HepG2 (cell line): ENCODE results near the gene RPH3AL. TPM values are rescaled to one million over a fixed set of nuclear protein-coding genes. Genes with fewer than 3 reads are reported as not detected.

Experiments
- ATAC-seq: fragments of 200-7000 bp; cut with Tn5 transposase; 3 replicates; pipeline ENCODE4 v1.9.1; 2020; ENCODE audit warnings: mild to moderate bottlenecking, moderate library complexity
- BruUV-seq: library from RNA; stranded (reverse); fragments of 400-500 nt; replicated peaks from 2 replicates; lab custom pipeline; 2021; lab: Mats Ljungman, UMichigan
- CTCF ChIA-PET: fragments of 300-600 bp; formaldehyde crosslinking; extraction: SDS; loops from one replicate; lab custom pipeline; 2021; ENCODE audit warnings: low total read pairs, inconsistent platforms, low intra/inter-chr PET ratio; lab: Yijun Ruan, JAX
- POLR2A ChIA-PET: fragments of 350-600 bp; sonication (Branson Sonifier 250); formaldehyde crosslinking; loops from one replicate; lab custom pipeline; 2020; ENCODE audit warnings: antibody characterized with exemption, inconsistent platforms; lab: Yijun Ruan, JAX
- DNase-seq: peaks from one replicate; pipeline ENCODE4 v3.0.0-alpha.2; 2015; ENCODE audit warnings: low spot score
- FAIRE-seq: peaks from 3 replicates; lab custom pipeline; 2011; peaks lifted over from hg19 to GRCh38; lab: Jason Lieb, UNC
- H2AFZ ChIP-seq: one replicate; pipeline ENCODE4 v1.6.1; 2011; ENCODE audit warnings: low read length, inconsistent platforms
- H3K27ac ChIP-seq: fragments of 300-600 bp; 3 replicates; pipeline ENCODE4 v1.8.0; 2011; ENCODE audit warnings: mixed run types, mild to moderate bottlenecking, mixed read lengths, low read length, inconsistent platforms; ENCODE audit not compliant: insufficient read depth; ENCODE audit errors: extremely low read length
- H3K27me3 ChIP-seq, 2 experiments: fragments of 200-600 bp in 1 of 2; 2 replicates in 1 of 2; 3 replicates in 1 of 2; pipeline versions ENCODE4 v1.6.0 to v1.8.0; 2011; ENCODE audit warnings: low read length in 2 of 2, mild to moderate bottlenecking in 2 of 2, moderate library complexity in 2 of 2, inconsistent platforms in 1 of 2; ENCODE audit not compliant: insufficient read depth in 2 of 2, control insufficient read depth in 1 of 2
- H3K36me3 ChIP-seq, 2 experiments: fragments of 200-600 bp in 1 of 2; replicated peaks in 1 of 2; 2 replicates in 1 of 2; 3 replicates in 1 of 2; pipeline versions ENCODE4 v1.5.1 to v1.8.0; 2011; ENCODE audit warnings: low read length in 2 of 2, inconsistent platforms in 1 of 2; ENCODE audit not compliant: insufficient read depth in 2 of 2, control insufficient read depth in 1 of 2
- H3K4me1 ChIP-seq: 2 replicates; pipeline ENCODE4 v1.5.1; 2012; ENCODE audit warnings: low read length, inconsistent platforms; ENCODE audit not compliant: insufficient read depth
- H3K4me2 ChIP-seq: 2 replicates; pipeline ENCODE4 v1.6.0; 2011; ENCODE audit warnings: low read depth, low read length, inconsistent platforms
- H3K4me3 ChIP-seq, 3 experiments: fragments of 200-600 bp in 1 of 3; sonication (generic), shearing (Covaris generic) in 1 of 3; replicated peaks in 1 of 3; 2 replicates each; pipeline ENCODE4 v1.5.1; 2011 to 2016; ENCODE audit warnings: low read length in 3 of 3, inconsistent platforms in 2 of 3, low read depth in 2 of 3, mild to moderate bottlenecking in 2 of 3, control low read depth in 1 of 3, mixed read lengths in 1 of 3; ENCODE audit not compliant: insufficient read depth in 1 of 3
- H3K79me2 ChIP-seq: one replicate; pipeline ENCODE4 v1.6.1; 2011; ENCODE audit warnings: low read length, inconsistent platforms; ENCODE audit not compliant: insufficient read depth
- H3K9ac ChIP-seq: 2 replicates; pipeline ENCODE4 v1.6.0; 2011; ENCODE audit warnings: mild to moderate bottlenecking, low read depth, low read length, inconsistent platforms; ENCODE audit not compliant: insufficient read depth
- H3K9me3 ChIP-seq: 2 replicates; pipeline ENCODE4 v1.5.1; 2012; ENCODE audit warnings: mild to moderate bottlenecking, low read length
- H4K20me1 ChIP-seq: 2 replicates; pipeline ENCODE4 v1.6.0; 2011; ENCODE audit warnings: inconsistent platforms, mild to moderate bottlenecking, low read length, moderate library complexity; ENCODE audit not compliant: insufficient read depth
- SNRNP70 ChIP-seq: fragments of 200-400 bp; formaldehyde crosslinking; IDR thresholded peaks from 2 replicates; pipeline ENCODE4 v1.6.1; 2017; ENCODE audit warnings: mild to moderate bottlenecking, low read depth, low read length, moderate library complexity
- SP140L ChIP-seq: sonication (generic); formaldehyde crosslinking; IDR thresholded peaks from 2 replicates; pipeline ENCODE4 v1.4.0; 2020; ENCODE audit warnings: missing genetic modification reagents, borderline replicate concordance
- ZNF775 ChIP-seq: sonication (generic); formaldehyde crosslinking; IDR thresholded peaks from 2 replicates; pipeline ENCODE4 v1.4.0; 2020; ENCODE audit warnings: missing genetic modification reagents, mild to moderate bottlenecking, moderate library complexity, borderline replicate concordance
- WGBS: methylation state at CpG from one replicate; pipeline ENCODE4 v1.1.6; 2017; ENCODE audit warnings: low lambda C conversion rate; 5-methylcytosine and 5-hydroxymethylcytosine counted together
- in situ Hi-C: cut with HindIII; loops from 2 replicates; pipeline ENCODE4 v1.10.0; 2017; ENCODE audit warnings: low pct_unique_long_range_greater_than_20kb; ENCODE audit not compliant: extremely low pct_ligation_motif_present
- intact Hi-C: fragments of 100-400 bp; cut with micrococcal nuclease; formaldehyde crosslinking; loops from one replicate; pipeline ENCODE4 v1.10.0; 2022; ENCODE audit not compliant: unreplicated experiment
- polyA plus RNA-seq, 8 experiments: library from polyadenylated mRNA; depleted of rRNA in 3 of 8; stranded (reverse) in 7 of 8; unstranded in 1 of 8; fragments of >200 nt; fragmentation: Illumina TruSeq in 4 of 8; extraction: Trizol in 4 of 8; gene quantifications; 2 replicates each; pipeline versions ENCODE4 v1.2.1 to v1.2.3, GENCODE V29; 2011 to 2016; ENCODE audit warnings: low read depth in 4 of 8, missing spikeins in 1 of 8, mixed read lengths in 1 of 8; ENCODE audit not compliant: insufficient read depth in 1 of 8
- total RNA-seq, 5 experiments: library from RNA; depleted of rRNA; stranded (reverse); fragments of >200 nt; fragmentation: Illumina TruSeq; extraction: Trizol; gene quantifications; 2 replicates each; pipeline ENCODE4 v1.2.3, GENCODE V29; 2016; ENCODE audit warnings: low read depth in 1 of 5
- TF ChIP-seq, protein P1 (sequence below): sonication (generic); formaldehyde crosslinking; IDR thresholded peaks from 2 replicates; pipeline ENCODE4 v1.4.0; 2020; ENCODE audit warnings: missing genetic modification reagents
- TF ChIP-seq, protein P2 (sequence below): sonication (generic); formaldehyde crosslinking; IDR thresholded peaks from 2 replicates; pipeline ENCODE4 v1.4.0; 2020; ENCODE audit warnings: missing genetic modification reagents

The RPH3AL gene
- total and polyA plus RNA-seq, 2 of the 13 experiments (the other 11 are each of a cell fraction or from before 2014, with no cell fraction given) = 7.8 to 16.4 TPM

DNA sequence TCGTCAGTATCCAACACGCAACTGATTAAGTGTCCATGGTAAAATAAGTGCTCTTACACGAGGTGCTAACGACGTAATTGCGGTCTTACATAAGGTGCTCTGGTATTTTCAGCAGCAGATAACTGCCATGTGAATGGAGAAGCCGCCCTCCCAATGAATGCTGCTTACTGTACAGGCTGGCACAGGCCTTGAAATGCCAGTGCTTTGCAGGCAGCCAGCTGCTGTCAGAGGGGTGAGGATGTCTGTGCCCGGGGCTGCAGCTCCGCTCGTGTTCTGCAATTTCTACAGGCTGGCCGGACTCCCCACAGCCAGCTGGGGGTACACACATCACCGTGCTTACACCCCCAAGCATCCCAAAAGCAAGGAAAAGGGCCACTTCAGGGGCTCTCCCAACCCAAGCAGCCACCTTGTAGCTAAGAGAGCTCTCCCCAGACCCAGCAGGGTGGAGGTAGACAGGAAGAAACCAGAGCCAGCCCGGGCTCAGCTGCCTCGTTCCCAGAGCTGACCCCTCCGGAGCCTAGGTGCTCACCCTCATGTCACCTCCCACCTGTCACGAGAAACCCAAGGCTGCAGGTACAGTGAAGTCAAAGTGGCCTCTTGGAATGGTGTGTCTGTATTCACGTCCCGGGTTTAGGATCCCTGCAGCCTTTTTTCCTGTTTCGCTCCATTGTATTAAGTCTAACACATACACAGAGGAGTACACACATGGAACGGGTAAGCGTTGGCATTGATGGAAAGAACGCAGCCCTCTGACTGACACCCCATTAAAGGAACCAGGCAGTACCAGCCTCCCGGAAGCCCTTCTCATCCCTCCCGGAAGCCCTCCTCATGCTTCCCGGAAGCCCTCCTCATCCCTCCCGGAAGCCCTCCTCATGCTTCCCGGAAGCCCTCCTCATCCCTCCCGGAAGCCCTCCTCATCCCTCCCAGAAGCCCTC is 27.2 kb upstream of the RPH3AL start:
- Histone ChIP-seq H3K36me3 (no peaks in the 10 kb centered on the region), H4K20me1 (no peaks in the 10 kb centered on the region), H3K9ac (no peak overlapping the region), H3K4me2 (no peak overlapping the region), H3K27me3 (no peaks in the 10 kb centered on the region), H3K9me3 (no peaks in the 10 kb centered on the region), H3K4me1 (peaks cover 37% of the 10 kb centered on the region), H3K4me3 (no peak overlapping the region), H3K27ac (no peak overlapping the region), H3K79me2 (no peaks in the 10 kb centered on the region), H2AFZ (no peak overlapping the region)
- WGBS = 91% methylated on average over 19 of the region's 28 CpGs
- intact Hi-C loops (no loop called here), in situ Hi-C loops (no loop called here)
- ChIA-PET POLR2A (no interaction called here), CTCF (no interaction called here)
- BruUV-seq = no TSS peak
- no peak for TF ChIP-seq ZNF775 (CRISPR knock-in tag)
- FAIRE-seq = no peak
- ATAC-seq = no peak
- no peak for DNase-seq

DNA sequence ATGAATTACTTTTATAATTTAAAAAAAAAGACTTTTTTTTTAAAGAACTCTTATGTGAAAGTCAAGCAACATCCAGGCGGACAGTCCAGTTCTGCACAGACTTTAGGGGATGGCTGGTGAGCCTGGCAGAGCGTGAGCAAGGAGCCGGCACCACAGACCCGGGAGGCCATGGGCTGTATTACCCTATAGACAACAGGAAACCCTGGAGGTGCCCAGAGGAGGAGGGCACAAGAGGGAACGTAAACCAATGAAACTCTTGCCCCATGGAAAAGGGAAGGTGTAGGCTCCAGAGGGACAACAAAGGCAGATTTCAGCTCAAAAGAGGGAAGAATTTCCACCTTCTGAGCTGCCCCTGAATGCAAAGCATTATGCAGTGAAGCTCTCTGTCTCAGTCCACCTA is 25.5 kb upstream of the RPH3AL start:
- no peak for DNase-seq
- ATAC-seq = no peak
- in situ Hi-C loops = no loop called here
- no peaks in the 10 kb centered on the region for H3K27me3 ChIP-seq
- H3K4me1 ChIP-seq = peaks cover 34% of the 10 kb centered on the region
- BruUV-seq = no TSS peak
- no peak for FAIRE-seq
- H3K9me3 ChIP-seq = no peaks in the 10 kb centered on the region
- H4K20me1 ChIP-seq = no peaks in the 10 kb centered on the region
- CTCF ChIA-PET = no interaction called here
- intact Hi-C loops = no loop called here
- no peak overlapping the region for H3K9ac ChIP-seq
- H3K36me3 ChIP-seq = no peaks in the 10 kb centered on the region
- no peaks in the 10 kb centered on the region for H3K79me2 ChIP-seq
- H3K4me3 ChIP-seq = no peak overlapping the region
- 96% methylated on average over 5 of the region's 5 CpGs for WGBS
- H3K4me2 ChIP-seq = no peak overlapping the region
- TF ChIP-seq, protein P1, sequence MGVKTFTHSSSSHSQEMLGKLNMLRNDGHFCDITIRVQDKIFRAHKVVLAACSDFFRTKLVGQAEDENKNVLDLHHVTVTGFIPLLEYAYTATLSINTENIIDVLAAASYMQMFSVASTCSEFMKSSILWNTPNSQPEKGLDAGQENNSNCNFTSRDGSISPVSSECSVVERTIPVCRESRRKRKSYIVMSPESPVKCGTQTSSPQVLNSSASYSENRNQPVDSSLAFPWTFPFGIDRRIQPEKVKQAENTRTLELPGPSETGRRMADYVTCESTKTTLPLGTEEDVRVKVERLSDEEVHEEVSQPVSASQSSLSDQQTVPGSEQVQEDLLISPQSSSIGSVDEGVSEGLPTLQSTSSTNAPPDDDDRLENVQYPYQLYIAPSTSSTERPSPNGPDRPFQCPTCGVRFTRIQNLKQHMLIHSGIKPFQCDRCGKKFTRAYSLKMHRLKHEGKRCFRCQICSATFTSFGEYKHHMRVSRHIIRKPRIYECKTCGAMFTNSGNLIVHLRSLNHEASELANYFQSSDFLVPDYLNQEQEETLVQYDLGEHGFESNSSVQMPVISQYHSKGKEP (CRISPR knock-in tag) = no peak
- TF ChIP-seq, protein P2, sequence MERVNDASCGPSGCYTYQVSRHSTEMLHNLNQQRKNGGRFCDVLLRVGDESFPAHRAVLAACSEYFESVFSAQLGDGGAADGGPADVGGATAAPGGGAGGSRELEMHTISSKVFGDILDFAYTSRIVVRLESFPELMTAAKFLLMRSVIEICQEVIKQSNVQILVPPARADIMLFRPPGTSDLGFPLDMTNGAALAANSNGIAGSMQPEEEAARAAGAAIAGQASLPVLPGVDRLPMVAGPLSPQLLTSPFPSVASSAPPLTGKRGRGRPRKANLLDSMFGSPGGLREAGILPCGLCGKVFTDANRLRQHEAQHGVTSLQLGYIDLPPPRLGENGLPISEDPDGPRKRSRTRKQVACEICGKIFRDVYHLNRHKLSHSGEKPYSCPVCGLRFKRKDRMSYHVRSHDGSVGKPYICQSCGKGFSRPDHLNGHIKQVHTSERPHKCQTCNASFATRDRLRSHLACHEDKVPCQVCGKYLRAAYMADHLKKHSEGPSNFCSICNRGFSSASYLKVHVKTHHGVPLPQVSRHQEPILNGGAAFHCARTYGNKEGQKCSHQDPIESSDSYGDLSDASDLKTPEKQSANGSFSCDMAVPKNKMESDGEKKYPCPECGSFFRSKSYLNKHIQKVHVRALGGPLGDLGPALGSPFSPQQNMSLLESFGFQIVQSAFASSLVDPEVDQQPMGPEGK (CRISPR knock-in tag) = no peak
- TF ChIP-seq SNRNP70 (no peak), SP140L (CRISPR knock-in tag) (no peak)
- POLR2A ChIA-PET = interaction anchor here (1.6 kb wide), 1 partner anchor 25 kb away, joined by 4 read pairs; the partner anchor contains the start of gene RPH3AL
- H3K27ac ChIP-seq = no peak overlapping the region
- no peak overlapping the region for H2AFZ ChIP-seq
